A549 (cell line): ENCODE results near the gene SEMA5A.

Experiments used
- CHD2 ChIP-seq: fragments of 150-350 bp; IDR thresholded peaks from 2 replicates; pipeline ENCODE4 v1.6.1; 2014; ENCODE audit warnings: low read length; ENCODE audit not compliant: partially characterized antibody
- MYC ChIP-seq: IDR thresholded peaks from 2 replicates; pipeline ENCODE4 v1.6.1; 2012; ENCODE audit warnings: mild to moderate bottlenecking, inconsistent platforms, low read length, improper control_type of control experiment, borderline replicate concordance
- TF ChIP-seq, protein P1 (sequence below): fragments of >200 bp; sonication (Bioruptor Twin); formaldehyde crosslinking; IDR thresholded peaks from 3 replicates; pipeline ENCODE4 v1.5.1; 2016

DNA sequence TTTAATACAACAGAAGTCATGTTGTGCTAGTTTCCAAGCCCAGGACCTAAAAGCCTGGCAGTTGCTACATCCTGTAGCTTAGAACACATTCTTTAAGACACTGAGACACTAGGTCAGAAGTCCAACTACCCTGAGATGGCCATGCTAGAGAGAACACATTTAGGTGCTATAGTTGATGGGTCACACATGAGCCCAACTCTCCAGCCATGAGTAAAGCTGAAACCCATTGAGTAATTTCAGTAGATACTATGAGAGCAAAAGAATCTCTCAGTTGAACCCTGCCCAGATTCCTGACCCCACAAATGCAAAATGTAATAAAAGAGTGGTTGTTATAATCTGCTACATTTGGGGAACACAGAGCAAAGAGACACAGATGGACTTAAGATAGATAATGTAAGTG, 164.4 kb downstream of the SEMA5A start:
- TF ChIP-seq MYC = no peak
- TF ChIP-seq, protein P1, sequence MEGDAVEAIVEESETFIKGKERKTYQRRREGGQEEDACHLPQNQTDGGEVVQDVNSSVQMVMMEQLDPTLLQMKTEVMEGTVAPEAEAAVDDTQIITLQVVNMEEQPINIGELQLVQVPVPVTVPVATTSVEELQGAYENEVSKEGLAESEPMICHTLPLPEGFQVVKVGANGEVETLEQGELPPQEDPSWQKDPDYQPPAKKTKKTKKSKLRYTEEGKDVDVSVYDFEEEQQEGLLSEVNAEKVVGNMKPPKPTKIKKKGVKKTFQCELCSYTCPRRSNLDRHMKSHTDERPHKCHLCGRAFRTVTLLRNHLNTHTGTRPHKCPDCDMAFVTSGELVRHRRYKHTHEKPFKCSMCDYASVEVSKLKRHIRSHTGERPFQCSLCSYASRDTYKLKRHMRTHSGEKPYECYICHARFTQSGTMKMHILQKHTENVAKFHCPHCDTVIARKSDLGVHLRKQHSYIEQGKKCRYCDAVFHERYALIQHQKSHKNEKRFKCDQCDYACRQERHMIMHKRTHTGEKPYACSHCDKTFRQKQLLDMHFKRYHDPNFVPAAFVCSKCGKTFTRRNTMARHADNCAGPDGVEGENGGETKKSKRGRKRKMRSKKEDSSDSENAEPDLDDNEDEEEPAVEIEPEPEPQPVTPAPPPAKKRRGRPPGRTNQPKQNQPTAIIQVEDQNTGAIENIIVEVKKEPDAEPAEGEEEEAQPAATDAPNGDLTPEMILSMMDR = no peak
- no peak for TF ChIP-seq CHD2
